GM23338 (cell line): Measurements from ENCODE around the gene SDR39U1. TPM values are rescaled to one million over a fixed set of nuclear protein-coding genes. Genes with fewer than 3 reads are reported as not detected.

ENCODE experiments used
- ATAC-seq: fragments of 200-7000 bp; cut with Tn5 transposase; 3 replicates; pipeline ENCODE4 v1.9.1; 2020
- DNase-seq: peaks from one replicate; pipeline ENCODE4 v3.0.0-alpha.2; 2015; ENCODE audit warnings: low spot score
- H2AFZ ChIP-seq: fragments of 200-600 bp; sonication (generic); 2 replicates; pipeline ENCODE4 v1.8.0; 2016; ENCODE audit warnings: antibody characterized with exemption, mild to moderate bottlenecking, moderate library complexity
- H3F3A ChIP-seq: fragments of 200-600 bp; sonication (generic); replicated peaks from 2 replicates; pipeline ENCODE4 v1.8.0; 2017; ENCODE audit warnings: antibody characterized with exemption, mixed run types, low read depth
- H3K27ac ChIP-seq: fragments of 200-600 bp; sonication (generic); 2 replicates; pipeline ENCODE4 v1.6.1; 2016; ENCODE audit warnings: low read depth
- H3K27me3 ChIP-seq: fragments of 200-600 bp; sonication (generic); 2 replicates; pipeline ENCODE4 v1.8.0; 2016; ENCODE audit warnings: mild to moderate bottlenecking, mixed run types, moderate library complexity; ENCODE audit not compliant: insufficient read depth
- H3K36me3 ChIP-seq: fragments of 200-600 bp; sonication (generic); 2 replicates; pipeline ENCODE4 v1.8.0; 2016; ENCODE audit warnings: mild to moderate bottlenecking; ENCODE audit not compliant: insufficient read depth
- H3K4me1 ChIP-seq: fragments of 200-600 bp; sonication (generic); 2 replicates; pipeline ENCODE4 v1.8.0; 2016; ENCODE audit warnings: mild to moderate bottlenecking, moderate library complexity; ENCODE audit not compliant: insufficient read depth
- H3K4me2 ChIP-seq: fragments of 200-600 bp; sonication (generic); 2 replicates; pipeline ENCODE4 v1.7.1; 2017; ENCODE audit warnings: mixed run types
- H3K4me3 ChIP-seq: fragments of 200-600 bp; sonication (generic); 2 replicates; pipeline ENCODE4 v1.6.1; 2016; ENCODE audit warnings: mixed run types
- H3K79me2 ChIP-seq: fragments of 200-600 bp; sonication (generic); replicated peaks from 2 replicates; pipeline ENCODE4 v1.8.0; 2017; ENCODE audit warnings: mild to moderate bottlenecking; ENCODE audit not compliant: insufficient read depth
- H3K9me2 ChIP-seq: fragments of 200-600 bp; sonication (generic); 2 replicates; pipeline ENCODE4 v1.8.0; 2017; ENCODE audit not compliant: insufficient read depth
- H4K20me1 ChIP-seq: fragments of 200-600 bp; sonication (generic); replicated peaks from 2 replicates; pipeline ENCODE4 v1.8.0; 2017; ENCODE audit warnings: mild to moderate bottlenecking; ENCODE audit not compliant: insufficient read depth
- H3K27ac Mint-ChIP-seq: 2 replicates; pipeline ENCODE4 v1.8.0; 2020; ENCODE audit warnings: inconsistent platforms, mild to moderate bottlenecking, moderate library complexity, mixed read lengths
- H3K27me3 Mint-ChIP-seq: 3 replicates; pipeline ENCODE4 v1.8.0; 2022; ENCODE audit warnings: low read depth, mild to moderate bottlenecking, moderate library complexity, mixed read lengths, inconsistent platforms; ENCODE audit not compliant: insufficient read depth, poor library complexity
- H3K36me3 Mint-ChIP-seq: 3 replicates; pipeline ENCODE4 v1.8.0; 2021; ENCODE audit warnings: low read depth, mild to moderate bottlenecking, inconsistent platforms, moderate library complexity, mixed read lengths
- H3K4me1 Mint-ChIP-seq: 3 replicates; pipeline ENCODE4 v1.8.0; 2020; ENCODE audit warnings: mild to moderate bottlenecking, inconsistent platforms, mixed read lengths
- H3K4me3 Mint-ChIP-seq: 3 replicates; pipeline ENCODE4 v1.8.0; 2021; ENCODE audit warnings: moderate library complexity, mild to moderate bottlenecking, inconsistent platforms, mixed read lengths
- H3K9me3 Mint-ChIP-seq: 3 replicates; pipeline ENCODE4 v1.8.0; 2020; ENCODE audit warnings: moderate library complexity, mild to moderate bottlenecking, inconsistent platforms, mixed read lengths
- ZNF114 ChIP-seq: fragments of 250-450 bp; sonication (Bioruptor Pico); IDR thresholded peaks from 2 replicates; pipeline ENCODE4 v1.5.0; 2020; ENCODE audit warnings: mild to moderate bottlenecking, moderate library complexity
- polyA plus RNA-seq: library from polyadenylated mRNA; unstranded; fragments of >200 nt; fragmentation: Nextera tagmentation; extraction: Ambion mirVana; gene quantifications from 2 replicates; pipeline ENCODE4 v1.2.1, GENCODE V29; 2016
- total RNA-seq: library from RNA; depleted of rRNA; stranded (reverse); fragments of >200 nt; shearing (Covaris generic); gene quantifications from 2 replicates; pipeline ENCODE4 v1.2.3, GENCODE V29; 2014
- TF ChIP-seq, protein P1 (sequence below): IDR thresholded peaks from 2 replicates; pipeline ENCODE4 v1.6.1; 2016; ENCODE audit warnings: antibody characterized with exemption
- TF ChIP-seq, protein P2 (sequence below), 2 experiments: fragments of 200-600 bp in 1 of 2; sonication (generic) in 1 of 2; conservative IDR thresholded peaks; 2 replicates each; pipeline versions ENCODE4 v1.5.1 to v1.6.1; 2016 to 2017; ENCODE audit warnings: antibody characterized with exemption in 2 of 2, low read depth in 2 of 2, mild to moderate bottlenecking in 2 of 2, moderate library complexity in 1 of 2

Gene SDR39U1
- total and polyA plus RNA-seq, 2 experiments from 2014 or later, result 22.9 to 66.5 TPM

DNA sequence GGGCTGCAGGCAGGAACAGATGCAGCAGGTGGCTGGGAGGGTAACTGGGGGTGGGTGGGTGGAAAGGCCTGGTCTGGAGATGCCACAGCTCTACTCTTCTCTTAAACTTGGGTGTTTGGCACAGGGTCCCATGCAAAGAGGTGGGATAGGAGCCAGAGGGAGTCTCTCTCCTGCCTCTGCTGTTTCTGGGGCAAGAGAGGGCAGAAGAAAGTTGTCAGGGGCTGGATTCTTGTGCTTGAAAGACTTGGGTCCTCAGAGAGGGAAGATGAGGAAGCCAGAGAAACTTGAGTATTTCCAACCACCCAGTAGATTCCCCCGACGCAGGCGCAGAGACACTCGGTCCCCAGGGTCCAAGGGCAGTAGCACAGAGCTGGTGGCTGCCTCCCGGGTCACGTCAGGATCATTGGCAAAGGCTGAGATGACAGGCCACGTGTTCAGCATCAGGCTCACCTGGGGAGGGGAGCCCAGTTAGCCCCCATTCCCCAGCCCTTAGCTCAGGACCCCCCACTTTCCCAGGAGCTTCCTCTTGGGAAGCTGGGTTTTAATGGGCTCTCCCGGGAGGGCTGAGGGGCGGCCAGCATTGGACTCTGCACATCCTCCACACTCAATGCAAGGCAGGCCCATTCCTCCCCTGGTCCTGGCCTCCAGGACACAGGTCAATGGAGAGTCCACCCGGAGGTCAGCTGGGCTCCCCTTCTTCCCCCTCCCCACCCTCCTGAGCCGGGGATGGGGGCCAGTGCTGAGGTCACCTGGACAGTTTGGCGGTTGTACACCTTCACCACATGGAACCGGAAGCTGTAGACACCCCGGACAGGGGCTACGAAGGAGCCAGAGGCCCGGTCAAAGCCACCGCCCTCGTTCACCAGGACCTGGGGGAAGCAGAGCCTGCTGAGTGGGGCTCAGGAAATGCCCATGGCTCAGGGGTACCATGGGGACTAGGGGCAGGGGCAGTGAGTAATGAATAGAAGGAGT is 14.8 kb downstream of the SDR39U1 start:
- Histone ChIP-seq H3K4me1 (peaks cover 19% of the 10 kb centered on the region), H3K4me3 (no peak overlapping the region), H3K36me3 (no peaks in the 10 kb centered on the region), H3K27me3 (peaks cover 31% of the 10 kb centered on the region), H3K4me2 (no peak overlapping the region), H3F3A (peaks cover 11% of the 10 kb centered on the region), H3K9me2 (no peaks in the 10 kb centered on the region), H4K20me1 (no peaks in the 10 kb centered on the region), H3K79me2 (no peaks in the 10 kb centered on the region), H3K27ac (no peak overlapping the region), H2AFZ (no peak overlapping the region)
- DNase-seq, result no peak
- no peak overlapping the region for H3K27ac Mint-ChIP-seq
- TF ChIP-seq, protein P1, sequence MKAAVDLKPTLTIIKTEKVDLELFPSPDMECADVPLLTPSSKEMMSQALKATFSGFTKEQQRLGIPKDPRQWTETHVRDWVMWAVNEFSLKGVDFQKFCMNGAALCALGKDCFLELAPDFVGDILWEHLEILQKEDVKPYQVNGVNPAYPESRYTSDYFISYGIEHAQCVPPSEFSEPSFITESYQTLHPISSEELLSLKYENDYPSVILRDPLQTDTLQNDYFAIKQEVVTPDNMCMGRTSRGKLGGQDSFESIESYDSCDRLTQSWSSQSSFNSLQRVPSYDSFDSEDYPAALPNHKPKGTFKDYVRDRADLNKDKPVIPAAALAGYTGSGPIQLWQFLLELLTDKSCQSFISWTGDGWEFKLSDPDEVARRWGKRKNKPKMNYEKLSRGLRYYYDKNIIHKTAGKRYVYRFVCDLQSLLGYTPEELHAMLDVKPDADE, result no peak
- H3K4me3 Mint-ChIP-seq, result no peak overlapping the region; the same call in 2 of the 3 replicates
- peaks cover 25% of the 10 kb centered on the region for H3K4me1 Mint-ChIP-seq
- no peak for ATAC-seq
- H3K9me3 Mint-ChIP-seq, result no peaks in the 10 kb centered on the region
- H3K27me3 Mint-ChIP-seq, result peaks cover 18% of the 10 kb centered on the region
- peaks cover under 1% of the 10 kb centered on the region; the same call in 2 of the 3 replicates for H3K36me3 Mint-ChIP-seq

DNA sequence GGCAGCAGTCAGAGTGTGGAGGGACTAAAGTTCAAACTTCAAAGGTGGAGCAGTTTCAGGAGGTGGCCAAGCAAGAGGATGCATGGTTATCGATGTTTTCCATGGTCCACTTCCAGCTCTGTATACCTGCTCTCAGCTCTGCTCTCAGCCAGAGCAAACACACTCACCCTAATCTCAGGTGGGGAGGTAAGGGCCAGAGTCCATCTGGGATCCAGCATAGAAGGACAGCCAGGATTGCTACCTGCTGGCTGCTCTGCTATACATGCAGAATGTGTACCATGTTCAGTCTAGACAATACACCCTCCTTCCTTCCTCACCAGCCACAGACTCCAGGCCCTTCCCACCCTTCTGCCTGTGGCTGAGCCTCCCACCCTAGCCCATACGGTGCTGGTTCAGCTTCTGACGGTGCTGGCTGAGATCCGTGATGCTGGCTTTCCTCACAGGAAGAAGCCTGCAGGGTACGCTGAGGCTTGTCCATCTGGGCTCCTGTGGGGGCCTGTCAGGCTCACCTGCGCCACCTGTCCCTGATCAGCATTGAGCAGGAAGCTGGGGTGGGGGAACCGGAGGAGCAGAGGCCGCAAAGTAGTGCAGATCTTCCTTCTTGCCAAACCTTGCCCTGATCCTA is 15.6 kb downstream of the SDR39U1 start:
- DNase-seq, result peak; percentile 74
- Mint-ChIP-seq H3K27ac (no peak overlapping the region), H3K27me3 (peaks cover 18% of the 10 kb centered on the region), H3K4me3 (no peak overlapping the region; the same call in 2 of the 3 replicates), H3K9me3 (no peaks in the 10 kb centered on the region), H3K36me3 (no peaks in the 10 kb centered on the region; the same call in 1 of the 3 replicates), H3K4me1 (peaks cover 25% of the 10 kb centered on the region)
- H3K4me3 ChIP-seq, result no peak overlapping the region
- H3K27me3 ChIP-seq, result peaks cover 39% of the 10 kb centered on the region
- H3K9me2 ChIP-seq, result no peaks in the 10 kb centered on the region
- H2AFZ ChIP-seq, result peak overlapping the region; percentile 67; the same call in 1 of the 2 replicates
- TF ChIP-seq, protein P2, sequence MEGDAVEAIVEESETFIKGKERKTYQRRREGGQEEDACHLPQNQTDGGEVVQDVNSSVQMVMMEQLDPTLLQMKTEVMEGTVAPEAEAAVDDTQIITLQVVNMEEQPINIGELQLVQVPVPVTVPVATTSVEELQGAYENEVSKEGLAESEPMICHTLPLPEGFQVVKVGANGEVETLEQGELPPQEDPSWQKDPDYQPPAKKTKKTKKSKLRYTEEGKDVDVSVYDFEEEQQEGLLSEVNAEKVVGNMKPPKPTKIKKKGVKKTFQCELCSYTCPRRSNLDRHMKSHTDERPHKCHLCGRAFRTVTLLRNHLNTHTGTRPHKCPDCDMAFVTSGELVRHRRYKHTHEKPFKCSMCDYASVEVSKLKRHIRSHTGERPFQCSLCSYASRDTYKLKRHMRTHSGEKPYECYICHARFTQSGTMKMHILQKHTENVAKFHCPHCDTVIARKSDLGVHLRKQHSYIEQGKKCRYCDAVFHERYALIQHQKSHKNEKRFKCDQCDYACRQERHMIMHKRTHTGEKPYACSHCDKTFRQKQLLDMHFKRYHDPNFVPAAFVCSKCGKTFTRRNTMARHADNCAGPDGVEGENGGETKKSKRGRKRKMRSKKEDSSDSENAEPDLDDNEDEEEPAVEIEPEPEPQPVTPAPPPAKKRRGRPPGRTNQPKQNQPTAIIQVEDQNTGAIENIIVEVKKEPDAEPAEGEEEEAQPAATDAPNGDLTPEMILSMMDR (conservative IDR thresholded peaks at IDR 0.05; ENCODE audit: low read depth in 2 of 2), result peak in 1 of 2 experiments; percentile 60; a peak in 2 of 4 replicates
- TF ChIP-seq ZNF114 (CRISPR knock-in tag), result no peak
- H3K4me1 ChIP-seq, result peaks cover 19% of the 10 kb centered on the region
- H3K4me2 ChIP-seq, result peak overlapping the region; percentile 45; the same call in 1 of the 2 replicates
- H3F3A ChIP-seq, result peaks cover 11% of the 10 kb centered on the region
- H3K79me2 ChIP-seq, result no peaks in the 10 kb centered on the region
- no peaks in the 10 kb centered on the region for H4K20me1 ChIP-seq
- ATAC-seq, result peak; percentile 8
- no peak overlapping the region for H3K27ac ChIP-seq
- H3K36me3 ChIP-seq, result no peaks in the 10 kb centered on the region
